B cell (primary cell): ENCODE data around the gene MYL12A. TPM values are rescaled to one million over a fixed set of nuclear protein-coding genes. Genes with fewer than 3 reads are reported as not detected.

Experiments
- ATAC-seq: fragments of 200-7000 bp; cut with Tn5 transposase; one replicate; pipeline ENCODE4 v1.10.0; 2021; ENCODE audit warnings: low read depth, mild to moderate bottlenecking, moderate number of reproducible peaks, moderate library complexity
- CTCF ChIA-PET: fragments of 350-600 bp; sonication (Branson Sonifier 250); formaldehyde crosslinking; loops from one replicate; lab custom pipeline; 2021; ENCODE audit warnings: antibody characterized with exemption, inconsistent platforms; lab: Charles Lee
- POLR2A ChIA-PET: fragments of 350-600 bp; sonication (Branson Sonifier 250); formaldehyde crosslinking; loops from one replicate; lab custom pipeline; 2021; ENCODE audit warnings: antibody characterized with exemption; lab: Charles Lee
- DNase-seq: peaks from one replicate; pipeline ENCODE4 v3.0.0; 2013
- H2AFZ ChIP-seq: 2 replicates; pipeline ENCODE4 v1.6.1; 2012; ENCODE audit warnings: mild to moderate bottlenecking, low read depth, low read length; ENCODE audit not compliant: insufficient read depth, poor library complexity, severe bottlenecking
- H3K27ac ChIP-seq, 2 donors: 1 replicate in 1 of 2; 2 replicates in 1 of 2; pipeline ENCODE4 v1.5.1; 2012 to 2013; ENCODE audit warnings: low read length in 2 of 2, mild to moderate bottlenecking in 2 of 2, moderate library complexity in 1 of 2
- H3K27me3 ChIP-seq, 4 experiments: fragments of 200-600 bp in 1 of 4; sonication (generic) in 1 of 4; replicated peaks in 1 of 4; 1 replicate in 2 of 4; 2 replicates in 2 of 4; pipeline versions ENCODE4 v1.6.1 to v1.7.0; 2013 to 2016; ENCODE audit warnings: low read length in 3 of 4, mild to moderate bottlenecking in 2 of 4, mixed read lengths in 1 of 4, moderate library complexity in 1 of 4; ENCODE audit not compliant: insufficient read depth in 4 of 4, control insufficient read depth in 3 of 4; ENCODE audit errors: control extremely low read depth in 1 of 4
- H3K36me3 ChIP-seq, 2 experiments: replicated peaks in 1 of 2; 1 replicate in 1 of 2; 2 replicates in 1 of 2; pipeline versions ENCODE4 v1.6.1 to v1.7.1; 2013; ENCODE audit warnings: low read length in 1 of 2; ENCODE audit not compliant: insufficient read depth in 2 of 2, control insufficient read depth in 1 of 2; ENCODE audit errors: control extremely low read depth in 1 of 2, extremely low read depth in 1 of 2
- H3K4me1 ChIP-seq, 2 donors: fragments of 200-600 bp in 1 of 2; sonication (generic) in 1 of 2; 1 replicate in 1 of 2; 2 replicates in 1 of 2; pipeline versions ENCODE4 v1.5.1 to v1.6.1; 2013 to 2017; ENCODE audit warnings: low read length in 2 of 2; ENCODE audit not compliant: control insufficient read depth in 2 of 2, insufficient read depth in 2 of 2
- H3K4me2 ChIP-seq: replicated peaks from 2 replicates; pipeline ENCODE3; 2012; ENCODE audit warnings: mild to moderate bottlenecking, low read depth, low read length; ENCODE audit not compliant: poor library complexity, severe bottlenecking
- H3K4me3 ChIP-seq, 5 experiments: fragments of 200-600 bp in 1 of 5; sonication (generic) in 1 of 5; 1 replicate in 3 of 5; 2 replicates in 2 of 5; pipeline versions ENCODE4 v1.5.1 to v1.7.0; 2011 to 2016; ENCODE audit warnings: low read length in 4 of 5, mild to moderate bottlenecking in 4 of 5, low read depth in 2 of 5, control low read depth in 1 of 5, moderate library complexity in 1 of 5; ENCODE audit not compliant: insufficient read depth in 1 of 5; ENCODE audit errors: control extremely low read depth in 1 of 5, extremely low read depth in 1 of 5
- H3K79me2 ChIP-seq: fragments of 200-600 bp; sonication (generic); one replicate; pipeline ENCODE4 v1.6.0; 2016; ENCODE audit warnings: low read length; ENCODE audit not compliant: control insufficient read depth, insufficient read depth
- H3K9ac ChIP-seq: fragments of 200-600 bp; sonication (generic); 2 replicates; pipeline ENCODE4 v1.6.1; 2017; ENCODE audit warnings: mild to moderate bottlenecking, low read length, moderate library complexity
- H3K9me3 ChIP-seq, 3 donors: one replicate each; pipeline versions ENCODE4 v1.6.1 to v1.7.1; 2013; ENCODE audit warnings: low read length in 2 of 3; ENCODE audit not compliant: control insufficient read depth in 2 of 3, insufficient read depth in 1 of 3; ENCODE audit errors: control extremely low read depth in 1 of 3
- H4K20me1 ChIP-seq: 2 replicates; pipeline ENCODE4 v1.6.0; 2012; ENCODE audit warnings: mild to moderate bottlenecking, low read length; ENCODE audit not compliant: insufficient read depth, control insufficient read depth, poor library complexity, severe bottlenecking
- H3K27ac Mint-ChIP-seq: one replicate; pipeline ENCODE4 v1.8.0; 2021; ENCODE audit warnings: mixed read lengths
- H3K27me3 Mint-ChIP-seq: one replicate; pipeline ENCODE4 v1.8.0; 2021; ENCODE audit warnings: mixed read lengths
- H3K4me1 Mint-ChIP-seq: one replicate; pipeline ENCODE4 v1.8.0; 2021; ENCODE audit warnings: mixed read lengths
- H3K4me3 Mint-ChIP-seq: one replicate; pipeline ENCODE4 v1.8.0; 2021; ENCODE audit warnings: mixed read lengths
- H3K9me3 Mint-ChIP-seq: one replicate; pipeline ENCODE4 v1.8.0; 2022; ENCODE audit warnings: mixed read lengths; ENCODE audit not compliant: insufficient read depth
- EZH2 ChIP-seq: IDR thresholded peaks from 2 replicates; pipeline ENCODE4 v1.6.1; 2012; ENCODE audit warnings: borderline replicate concordance, low read depth, mild to moderate bottlenecking, moderate library complexity, low read length; ENCODE audit not compliant: insufficient read depth, poor library complexity, severe bottlenecking
- WGBS: methylation state at CpG from one replicate; pipeline ENCODE4 v1.1.5; 2013; ENCODE audit warnings: missing lambda C conversion rate; ENCODE audit not compliant: insufficient coverage; 5-methylcytosine and 5-hydroxymethylcytosine counted together
- intact Hi-C: fragments of 100-400 bp; cut with micrococcal nuclease; formaldehyde crosslinking; loops from one replicate; pipeline ENCODE4 v1.10.0; 2022
- polyA plus RNA-seq: library from polyadenylated mRNA; depleted of rRNA; stranded (reverse); fragments of >200 nt; gene quantifications from 2 replicates; pipeline ENCODE4 v1.2.3, GENCODE V29; 2012
- total RNA-seq, 2 donors: library from RNA; stranded (reverse); fragments of 120-200 nt in 1 of 2; gene quantifications; 1 replicate in 1 of 2; 2 replicates in 1 of 2; pipeline versions ENCODE4 v1.2.3 to v1.2.4, GENCODE V29; 2013 to 2022
- TF ChIP-seq, protein P1 (sequence below): fragments of 200-600 bp; IDR thresholded peaks from one replicate; pipeline ENCODE4 v1.8.0; 2022; ENCODE audit warnings: antibody characterized with exemption, mild to moderate bottlenecking

The MYL12A gene
- total and polyA plus RNA-seq, 2 donors (not counting 1 experiment from before 2014, with no cell fraction given) = 276 to 281 TPM

DNA sequence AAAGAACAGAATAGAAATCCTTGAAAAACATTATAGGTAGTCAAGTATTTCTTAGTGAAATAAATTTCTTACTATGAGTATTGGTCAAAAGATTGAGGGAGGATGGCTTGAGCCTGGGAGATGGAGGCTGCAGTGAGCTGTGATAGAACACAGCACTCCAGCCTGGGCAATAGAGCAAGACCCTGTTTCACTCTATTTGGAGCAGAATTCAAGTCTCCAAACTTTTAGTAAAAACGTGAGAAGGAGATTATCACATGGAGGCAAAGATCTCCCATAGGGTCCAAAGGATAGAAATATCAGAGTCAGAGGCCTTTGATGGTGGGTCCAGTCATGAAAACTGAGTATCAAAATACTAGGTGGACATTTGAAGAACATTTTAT is 2.4 kb upstream of the MYL12A start:
- intact Hi-C loops = loop anchor here (5.0 kb wide), 1 partner anchor 608 kb away; no protein-coding TSS in a partner anchor
- Histone ChIP-seq H3K9ac (no peak overlapping the region), H2AFZ (no peak overlapping the region), H3K27ac (peak overlapping the region; percentile 20 to 89), H3K27me3 (no peaks in the 10 kb centered on the region), H4K20me1 (no peaks in the 10 kb centered on the region), H3K4me2 (peak overlapping the region; percentile 84), H3K4me3 (peak overlapping the region in 1 of 5 experiments; percentile 99), H3K9me3 (peaks cover 2 to 17% (median 12%) of the 10 kb centered on the region in 3 donors), H3K79me2 (peaks cover 25% of the 10 kb centered on the region), H3K36me3 (peaks cover 0 to 5% of the 10 kb centered on the region in 2 experiments), H3K4me1 (peaks cover 22 to 32% of the 10 kb centered on the region in 2 donors)
- ChIA-PET POLR2A (interaction anchor here (0.5 to 2.7 kb wide), 7 partner anchors 105 to 312 kb away, joined by 3 to 16 read pairs (median 4); no protein-coding TSS in a partner anchor), CTCF (interaction anchor here (0.6 to 7.5 kb wide), 35 partner anchors 11 to 421 kb away, joined by 3 to 155 read pairs (median 9); no protein-coding TSS in a partner anchor)
- 80% methylated on average over 1 of the region's 1 CpG for WGBS
- TF ChIP-seq, protein P1, sequence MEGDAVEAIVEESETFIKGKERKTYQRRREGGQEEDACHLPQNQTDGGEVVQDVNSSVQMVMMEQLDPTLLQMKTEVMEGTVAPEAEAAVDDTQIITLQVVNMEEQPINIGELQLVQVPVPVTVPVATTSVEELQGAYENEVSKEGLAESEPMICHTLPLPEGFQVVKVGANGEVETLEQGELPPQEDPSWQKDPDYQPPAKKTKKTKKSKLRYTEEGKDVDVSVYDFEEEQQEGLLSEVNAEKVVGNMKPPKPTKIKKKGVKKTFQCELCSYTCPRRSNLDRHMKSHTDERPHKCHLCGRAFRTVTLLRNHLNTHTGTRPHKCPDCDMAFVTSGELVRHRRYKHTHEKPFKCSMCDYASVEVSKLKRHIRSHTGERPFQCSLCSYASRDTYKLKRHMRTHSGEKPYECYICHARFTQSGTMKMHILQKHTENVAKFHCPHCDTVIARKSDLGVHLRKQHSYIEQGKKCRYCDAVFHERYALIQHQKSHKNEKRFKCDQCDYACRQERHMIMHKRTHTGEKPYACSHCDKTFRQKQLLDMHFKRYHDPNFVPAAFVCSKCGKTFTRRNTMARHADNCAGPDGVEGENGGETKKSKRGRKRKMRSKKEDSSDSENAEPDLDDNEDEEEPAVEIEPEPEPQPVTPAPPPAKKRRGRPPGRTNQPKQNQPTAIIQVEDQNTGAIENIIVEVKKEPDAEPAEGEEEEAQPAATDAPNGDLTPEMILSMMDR = no peak
- TF ChIP-seq EZH2 = no peak
- Mint-ChIP-seq H3K9me3 (peaks cover 4% of the 10 kb centered on the region), H3K27me3 (no peaks in the 10 kb centered on the region), H3K4me1 (peaks cover 30% of the 10 kb centered on the region), H3K27ac (peak overlapping the region; percentile 97), H3K4me3 (peak overlapping the region; percentile 91)
- DNase-seq = no peak
- ATAC-seq = no peak
